Measurements from ENCODE around the gene DNTT.

DNTT gene

GRCh38 chr10:96266118-96266770 is 38.0 kb upstream of the DNTT start:
- Histone ChIP-seq H3K36me3 (ENCODE audit: control insufficient read depth in 2 of 2, insufficient read depth in 2 of 2, low read length in 2 of 2) (no peaks in the 10 kb centered on the region), H3K9me3 (ENCODE audit: control insufficient read depth in 2 of 2, low read length in 2 of 2) (no peaks in the 10 kb centered on the region), H3K9ac (ENCODE audit: low read length in 2 of 2) (no peak overlapping the region), H3K4me3 (ENCODE audit: low read length in 2 of 2) (no peak overlapping the region), H3K27me3 (ENCODE audit: control insufficient read depth in 1 of 2, insufficient read depth in 2 of 2, low read length in 2 of 2) (peaks cover 0 to 4% of the 10 kb centered on the region in 2 donors), H3K4me1 (ENCODE audit: control insufficient read depth, insufficient read depth, low read length) (no peaks in the 10 kb centered on the region), H3K27ac (ENCODE audit: low read length) (no peak overlapping the region)

- Histone ChIP-seq H3K4me3 (ENCODE audit: low read length in 2 of 2) (no peak overlapping the region), H3K9me3 (ENCODE audit: control insufficient read depth in 2 of 2, low read length in 2 of 2) (no peaks in the 10 kb centered on the region), H3K27me3 (ENCODE audit: control insufficient read depth in 1 of 2, insufficient read depth in 2 of 2, low read length in 2 of 2) (peaks cover 0 to 4% of the 10 kb centered on the region in 2 donors), H3K4me1 (ENCODE audit: control insufficient read depth, insufficient read depth, low read length) (no peaks in the 10 kb centered on the region), H3K9ac (ENCODE audit: low read length in 2 of 2) (no peak overlapping the region), H3K27ac (ENCODE audit: low read length) (no peak overlapping the region), H3K36me3 (ENCODE audit: control insufficient read depth in 2 of 2, insufficient read depth in 2 of 2, low read length in 2 of 2) (no peaks in the 10 kb centered on the region)
These were observed 37.0 kb upstream of the DNTT start for GRCh38 chr10:96267234-96267705.

- no peaks in the 10 kb centered on the region for H3K27me3 ChIP-seq (ENCODE audit: control insufficient read depth in 1 of 2, insufficient read depth in 2 of 2, low read length in 2 of 2)
- no peak overlapping the region for H3K9ac ChIP-seq (ENCODE audit: low read length in 2 of 2)
- H3K4me3 ChIP-seq (ENCODE audit: low read length in 2 of 2), result no peak overlapping the region
- H3K36me3 ChIP-seq (ENCODE audit: control insufficient read depth in 2 of 2, insufficient read depth in 2 of 2, low read length in 2 of 2), result no peaks in the 10 kb centered on the region
- H3K9me3 ChIP-seq (ENCODE audit: control insufficient read depth in 2 of 2, low read length in 2 of 2), result no peaks in the 10 kb centered on the region
- no peaks in the 10 kb centered on the region for H3K4me1 ChIP-seq (ENCODE audit: control insufficient read depth, insufficient read depth, low read length)
- H3K27ac ChIP-seq (ENCODE audit: low read length), result no peak overlapping the region
These were observed 35.8 kb upstream of the DNTT start for GRCh38 chr10:96268341-96268909.

GRCh38 chr10:96269438-96270300 is 34.6 kb upstream of the DNTT start:
- Histone ChIP-seq H3K4me1 (ENCODE audit: control insufficient read depth, insufficient read depth, low read length) (no peaks in the 10 kb centered on the region), H3K4me3 (ENCODE audit: low read length in 2 of 2) (no peak overlapping the region), H3K27ac (ENCODE audit: low read length) (no peak overlapping the region), H3K27me3 (ENCODE audit: control insufficient read depth in 1 of 2, insufficient read depth in 2 of 2, low read length in 2 of 2) (no peaks in the 10 kb centered on the region), H3K36me3 (ENCODE audit: control insufficient read depth in 2 of 2, insufficient read depth in 2 of 2, low read length in 2 of 2) (no peaks in the 10 kb centered on the region), H3K9ac (ENCODE audit: low read length in 2 of 2) (no peak overlapping the region), H3K9me3 (ENCODE audit: control insufficient read depth in 2 of 2, low read length in 2 of 2) (no peaks in the 10 kb centered on the region)

- Histone ChIP-seq H3K9ac (ENCODE audit: low read length in 2 of 2) (no peak overlapping the region), H3K4me1 (ENCODE audit: control insufficient read depth, insufficient read depth, low read length) (no peaks in the 10 kb centered on the region), H3K9me3 (ENCODE audit: control insufficient read depth in 2 of 2, low read length in 2 of 2) (no peaks in the 10 kb centered on the region), H3K27ac (ENCODE audit: low read length) (no peak overlapping the region), H3K4me3 (ENCODE audit: low read length in 2 of 2) (no peak overlapping the region), H3K27me3 (ENCODE audit: control insufficient read depth in 1 of 2, insufficient read depth in 2 of 2, low read length in 2 of 2) (no peaks in the 10 kb centered on the region), H3K36me3 (ENCODE audit: control insufficient read depth in 2 of 2, insufficient read depth in 2 of 2, low read length in 2 of 2) (no peaks in the 10 kb centered on the region)
These were observed 33.7 kb upstream of the DNTT start for GRCh38 chr10:96270571-96270970.

GRCh38 chr10:96271016-96271815 is 33.0 kb upstream of the DNTT start, which contains the start of gene BLNK:
Gene BLNK, minus strand, starts transcription at chr10:96271569. Its CDS starts 171 bp downstream, at chr10:96271398.
- Histone ChIP-seq H3K4me1 (ENCODE audit: control insufficient read depth, insufficient read depth, low read length) (peaks cover 6% of the 10 kb centered on the region), H3K36me3 (ENCODE audit: control insufficient read depth in 2 of 2, insufficient read depth in 2 of 2, low read length in 2 of 2) (no peaks in the 10 kb centered on the region), H3K27ac (ENCODE audit: low read length) (no peak within 1 kb of the TSS), H3K9me3 (ENCODE audit: control insufficient read depth in 2 of 2, low read length in 2 of 2) (no peaks in the 10 kb centered on the region), H3K9ac (ENCODE audit: low read length in 2 of 2) (peak within 1 kb of the TSS in 1 of 2 donors; percentile 7), H3K4me3 (ENCODE audit: low read length in 2 of 2) (peak within 1 kb of the TSS; percentile 3 to 44), H3K27me3 (ENCODE audit: control insufficient read depth in 1 of 2, insufficient read depth in 2 of 2, low read length in 2 of 2) (no peaks in the 10 kb centered on the region)

GRCh38 chr10:96272316-96273280 is 31.6 kb upstream of the DNTT start:
- no peaks in the 10 kb centered on the region for H3K36me3 ChIP-seq (ENCODE audit: control insufficient read depth in 2 of 2, insufficient read depth in 2 of 2, low read length in 2 of 2)
- H3K27ac ChIP-seq (ENCODE audit: low read length), result no peak overlapping the region
- H3K4me3 ChIP-seq (ENCODE audit: low read length in 2 of 2), result no peak overlapping the region
- H3K27me3 ChIP-seq (ENCODE audit: control insufficient read depth in 1 of 2, insufficient read depth in 2 of 2, low read length in 2 of 2), result no peaks in the 10 kb centered on the region
- H3K4me1 ChIP-seq (ENCODE audit: control insufficient read depth, insufficient read depth, low read length), result peaks cover 8% of the 10 kb centered on the region
- H3K9ac ChIP-seq (ENCODE audit: low read length in 2 of 2), result no peak overlapping the region
- H3K9me3 ChIP-seq (ENCODE audit: control insufficient read depth in 2 of 2, low read length in 2 of 2), result no peaks in the 10 kb centered on the region

- Histone ChIP-seq H3K27ac (ENCODE audit: low read length) (no peak overlapping the region), H3K9me3 (ENCODE audit: control insufficient read depth in 2 of 2, low read length in 2 of 2) (no peaks in the 10 kb centered on the region), H3K36me3 (ENCODE audit: control insufficient read depth in 2 of 2, insufficient read depth in 2 of 2, low read length in 2 of 2) (no peaks in the 10 kb centered on the region), H3K4me1 (ENCODE audit: control insufficient read depth, insufficient read depth, low read length) (peaks cover 8% of the 10 kb centered on the region), H3K27me3 (ENCODE audit: control insufficient read depth in 1 of 2, insufficient read depth in 2 of 2, low read length in 2 of 2) (no peaks in the 10 kb centered on the region), H3K4me3 (ENCODE audit: low read length in 2 of 2) (no peak overlapping the region), H3K9ac (ENCODE audit: low read length in 2 of 2) (no peak overlapping the region)
These were observed 28.4 kb upstream of the DNTT start for GRCh38 chr10:96275685-96276418.

GRCh38 chr10:96276426-96276825 is 27.8 kb upstream of the DNTT start:
- H3K27ac ChIP-seq (ENCODE audit: low read length), result no peak overlapping the region
- H3K4me3 ChIP-seq (ENCODE audit: low read length in 2 of 2), result no peak overlapping the region
- H3K4me1 ChIP-seq (ENCODE audit: control insufficient read depth, insufficient read depth, low read length), result peaks cover 8% of the 10 kb centered on the region
- H3K9me3 ChIP-seq (ENCODE audit: control insufficient read depth in 2 of 2, low read length in 2 of 2), result no peaks in the 10 kb centered on the region
- H3K36me3 ChIP-seq (ENCODE audit: control insufficient read depth in 2 of 2, insufficient read depth in 2 of 2, low read length in 2 of 2), result no peaks in the 10 kb centered on the region
- no peak overlapping the region for H3K9ac ChIP-seq (ENCODE audit: low read length in 2 of 2)
- no peaks in the 10 kb centered on the region for H3K27me3 ChIP-seq (ENCODE audit: control insufficient read depth in 1 of 2, insufficient read depth in 2 of 2, low read length in 2 of 2)

All from stomach smooth muscle (tissue), 2 donors.